Stimulated activated memory B cell treated with anti-CD40 and anti-IgM and Interleukin-4, amounts not matched to agents 10 μg/mL and 1 μg/mL and 100 μg/mL, for 72 hours (primary cell): ENCODE data around the gene CLCN5.

Source experiments
- ATAC-seq: fragments of 150-1000 bp; cut with Tn5 transposase; 2 replicates; pipeline ENCODE4 v1.10.0; 2021
- H3K27ac Mint-ChIP-seq: one replicate; pipeline ENCODE4 v1.8.0; 2022; ENCODE audit warnings: mild to moderate bottlenecking, mixed read lengths
- H3K27me3 Mint-ChIP-seq: one replicate; pipeline ENCODE4 v1.8.0; 2022; ENCODE audit warnings: mixed read lengths
- H3K36me3 Mint-ChIP-seq: one replicate; pipeline ENCODE4 v1.8.0; 2022; ENCODE audit warnings: mixed read lengths
- H3K4me1 Mint-ChIP-seq: one replicate; pipeline ENCODE4 v1.8.0; 2022; ENCODE audit warnings: mixed read lengths
- H3K4me3 Mint-ChIP-seq: one replicate; pipeline ENCODE4 v1.8.0; 2022; ENCODE audit warnings: mild to moderate bottlenecking, moderate library complexity, mixed read lengths
- H3K9me3 Mint-ChIP-seq: one replicate; pipeline ENCODE4 v1.8.0; 2022; ENCODE audit warnings: mixed read lengths

Gene CLCN5

GRCh38 chrX:49970674-49971073 lies 48.3 kb downstream of the CLCN5 start:
- no peak for ATAC-seq
- peaks cover 19% of the 10 kb centered on the region for H3K36me3 Mint-ChIP-seq
- no peak overlapping the region for H3K4me3 Mint-ChIP-seq
- H3K4me1 Mint-ChIP-seq, result no peaks in the 10 kb centered on the region
- H3K9me3 Mint-ChIP-seq, result no peaks in the 10 kb centered on the region
- no peaks in the 10 kb centered on the region for H3K27me3 Mint-ChIP-seq
- no peak overlapping the region for H3K27ac Mint-ChIP-seq

- no peak for ATAC-seq
- peaks cover 20% of the 10 kb centered on the region for H3K36me3 Mint-ChIP-seq
- peaks cover 8% of the 10 kb centered on the region for H3K4me1 Mint-ChIP-seq
- no peaks in the 10 kb centered on the region for H3K9me3 Mint-ChIP-seq
- H3K27ac Mint-ChIP-seq, result no peak overlapping the region
- no peak overlapping the region for H3K4me3 Mint-ChIP-seq
- H3K27me3 Mint-ChIP-seq, result no peaks in the 10 kb centered on the region
Measured at GRCh38 chrX:49972328-49972860, 50.0 kb downstream of the CLCN5 start.

DNA sequence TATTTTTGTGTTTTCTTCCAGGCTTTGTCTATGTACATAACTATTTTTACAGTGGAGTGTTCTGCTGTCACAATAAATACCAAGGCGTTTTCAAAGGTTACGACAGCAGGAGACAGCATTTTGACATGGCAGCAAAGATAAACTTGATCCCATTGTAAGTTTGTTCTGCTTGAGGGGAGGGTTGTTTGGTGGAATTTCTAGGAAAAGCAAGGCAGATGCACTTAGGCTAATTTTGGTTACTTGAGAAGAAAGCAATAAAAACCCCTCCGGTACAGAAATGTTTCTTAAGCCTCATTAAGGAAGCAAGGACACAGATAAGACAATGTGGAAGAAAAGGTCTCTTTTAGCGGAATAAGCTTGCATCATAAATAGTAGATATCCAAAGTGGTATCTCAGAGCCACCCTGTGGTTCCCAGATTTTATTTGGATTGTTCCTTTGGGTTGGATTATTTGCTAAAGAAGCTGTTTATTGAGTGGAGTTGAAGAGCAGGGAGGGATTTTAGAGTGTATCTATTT lies 54.3 kb downstream of the CLCN5 start:
- Mint-ChIP-seq H3K27me3 (no peaks in the 10 kb centered on the region), H3K9me3 (no peaks in the 10 kb centered on the region), H3K4me3 (no peak overlapping the region), H3K27ac (no peak overlapping the region), H3K36me3 (peaks cover 20% of the 10 kb centered on the region), H3K4me1 (peaks cover 16% of the 10 kb centered on the region)
- ATAC-seq, result no peak

DNA sequence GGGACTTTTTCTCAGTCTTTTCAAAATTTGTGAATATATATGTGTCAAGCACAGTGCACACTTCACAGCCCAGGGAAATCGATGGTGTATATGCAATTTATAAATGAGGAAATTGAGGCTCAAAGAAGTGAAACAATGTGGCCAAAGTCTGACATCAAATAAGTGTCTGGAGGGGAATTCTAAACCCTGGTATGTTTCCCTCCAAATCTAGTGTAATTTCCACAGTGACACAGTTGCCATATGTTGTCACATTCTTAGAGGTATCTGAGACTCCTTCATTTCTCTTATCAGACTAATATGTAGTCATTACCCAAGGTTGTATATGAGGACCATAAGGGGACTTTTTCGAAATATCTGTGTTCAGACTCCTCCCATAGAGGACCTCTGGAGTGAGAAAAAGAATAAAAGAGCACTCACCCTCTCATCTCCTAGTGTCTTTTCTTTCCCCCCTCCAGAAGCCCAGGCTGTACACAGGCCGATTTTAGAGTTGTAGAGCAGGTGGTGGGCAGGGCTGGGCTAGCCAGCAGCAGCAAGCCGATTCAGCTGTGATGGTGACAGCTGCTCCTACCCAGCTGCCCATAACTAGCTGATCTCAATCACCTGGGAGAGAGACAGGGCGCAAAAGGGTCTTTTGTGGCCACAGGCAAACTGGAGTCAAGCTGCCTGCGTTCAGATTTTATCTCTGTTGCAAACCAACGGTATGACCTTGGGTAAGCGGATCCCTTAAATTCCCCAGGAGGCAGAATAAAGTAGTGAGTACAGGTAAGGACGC lies 55.1 kb downstream of the CLCN5 start:
- Mint-ChIP-seq H3K27me3 (no peaks in the 10 kb centered on the region), H3K36me3 (peaks cover 20% of the 10 kb centered on the region), H3K4me3 (peak overlapping the region; percentile 48), H3K9me3 (no peaks in the 10 kb centered on the region), H3K27ac (peak overlapping the region; percentile 68), H3K4me1 (peaks cover 16% of the 10 kb centered on the region)
- peak; percentile 58 for ATAC-seq

GRCh38 chrX:49978176-49978575 lies 55.8 kb downstream of the CLCN5 start:
- H3K36me3 Mint-ChIP-seq, result peaks cover 20% of the 10 kb centered on the region
- H3K4me3 Mint-ChIP-seq, result no peak overlapping the region
- H3K27me3 Mint-ChIP-seq, result no peaks in the 10 kb centered on the region
- ATAC-seq, result no peak
- peaks cover 16% of the 10 kb centered on the region for H3K4me1 Mint-ChIP-seq
- H3K9me3 Mint-ChIP-seq, result no peaks in the 10 kb centered on the region
- H3K27ac Mint-ChIP-seq, result no peak overlapping the region

GRCh38 chrX:49986058-49986457 lies 63.7 kb downstream of the CLCN5 start:
- Mint-ChIP-seq H3K27ac (no peak overlapping the region), H3K4me1 (no peaks in the 10 kb centered on the region), H3K9me3 (no peaks in the 10 kb centered on the region), H3K36me3 (no peaks in the 10 kb centered on the region), H3K27me3 (no peaks in the 10 kb centered on the region), H3K4me3 (no peak overlapping the region)
- ATAC-seq, result no peak

GRCh38 chrX:49987651-49988050 lies 65.3 kb downstream of the CLCN5 start:
- Mint-ChIP-seq H3K36me3 (no peaks in the 10 kb centered on the region), H3K4me1 (no peaks in the 10 kb centered on the region), H3K27ac (no peak overlapping the region), H3K4me3 (no peak overlapping the region), H3K9me3 (no peaks in the 10 kb centered on the region), H3K27me3 (no peaks in the 10 kb centered on the region)
- ATAC-seq, result no peak

- ATAC-seq, result no peak
- no peaks in the 10 kb centered on the region for H3K27me3 Mint-ChIP-seq
- H3K36me3 Mint-ChIP-seq, result no peaks in the 10 kb centered on the region
- no peaks in the 10 kb centered on the region for H3K4me1 Mint-ChIP-seq
- H3K9me3 Mint-ChIP-seq, result no peaks in the 10 kb centered on the region
- H3K27ac Mint-ChIP-seq, result no peak overlapping the region
- H3K4me3 Mint-ChIP-seq, result no peak overlapping the region
Measured at GRCh38 chrX:49988143-49988542, 65.7 kb downstream of the CLCN5 start.

- Mint-ChIP-seq H3K4me1 (no peaks in the 10 kb centered on the region), H3K4me3 (no peak overlapping the region), H3K9me3 (no peaks in the 10 kb centered on the region), H3K36me3 (no peaks in the 10 kb centered on the region), H3K27me3 (no peaks in the 10 kb centered on the region), H3K27ac (no peak overlapping the region)
- no peak for ATAC-seq
Measured at GRCh38 chrX:49991758-49992157, 69.4 kb downstream of the CLCN5 start.

DNA sequence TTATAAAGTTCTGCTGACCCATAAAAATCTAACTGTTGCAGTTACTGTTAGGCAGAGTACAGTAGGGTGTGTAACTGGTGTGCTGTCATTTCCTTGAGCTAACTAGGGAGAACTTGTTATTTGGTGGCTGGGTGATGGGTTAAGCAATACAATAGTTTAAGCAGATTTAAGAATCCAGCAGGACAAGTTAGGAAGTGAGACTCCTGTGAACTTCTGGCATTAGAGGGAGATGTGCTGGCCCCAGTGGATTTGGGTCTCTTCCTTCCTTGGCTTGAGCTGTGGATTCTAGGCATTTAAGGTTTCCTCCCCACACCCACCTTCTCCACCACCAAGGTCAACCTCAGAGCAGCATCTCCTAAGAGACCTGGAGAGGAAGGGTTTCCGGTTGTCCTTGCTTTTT lies 70.5 kb downstream of the CLCN5 start:
- Mint-ChIP-seq H3K36me3 (no peaks in the 10 kb centered on the region), H3K4me3 (no peak overlapping the region), H3K27me3 (no peaks in the 10 kb centered on the region), H3K9me3 (no peaks in the 10 kb centered on the region), H3K4me1 (no peaks in the 10 kb centered on the region), H3K27ac (no peak overlapping the region)
- no peak for ATAC-seq

- no peak for ATAC-seq
- Mint-ChIP-seq H3K4me1 (no peaks in the 10 kb centered on the region), H3K27ac (no peak overlapping the region), H3K4me3 (no peak overlapping the region), H3K27me3 (no peaks in the 10 kb centered on the region), H3K9me3 (no peaks in the 10 kb centered on the region), H3K36me3 (no peaks in the 10 kb centered on the region)
Measured at GRCh38 chrX:49993661-49994060, 71.3 kb downstream of the CLCN5 start.

DNA sequence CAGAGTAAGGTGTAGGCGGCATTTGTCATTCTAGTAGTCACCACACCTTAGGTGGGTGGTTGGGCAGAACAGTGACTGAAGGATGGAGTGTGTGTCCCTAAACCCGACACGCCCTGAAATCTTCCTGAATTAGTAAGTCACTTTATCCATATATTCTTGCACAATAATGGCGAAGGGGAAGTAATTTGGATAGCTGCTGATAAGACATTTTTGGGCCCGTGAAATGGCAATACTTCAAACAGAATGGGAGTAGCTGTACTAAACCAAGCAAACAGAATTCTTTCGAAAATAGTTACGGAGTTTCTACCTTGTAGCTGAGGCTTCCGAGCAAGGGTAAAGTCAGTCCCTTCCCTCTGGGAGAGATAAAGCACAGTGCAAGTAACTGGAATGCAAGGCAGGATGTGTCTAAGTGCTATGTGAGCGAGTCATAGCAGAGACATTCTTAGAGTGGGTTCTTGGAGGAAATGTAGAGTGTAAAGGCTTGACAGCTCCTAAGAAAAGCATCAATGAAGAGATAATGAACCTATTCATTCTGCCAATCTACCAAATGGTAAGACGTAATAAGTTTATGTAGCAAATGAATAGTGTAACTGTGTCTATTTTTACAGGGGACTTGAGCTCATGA lies 72.8 kb downstream of the CLCN5 start:
- no peak overlapping the region for H3K4me3 Mint-ChIP-seq
- no peaks in the 10 kb centered on the region for H3K36me3 Mint-ChIP-seq
- no peaks in the 10 kb centered on the region for H3K9me3 Mint-ChIP-seq
- H3K27me3 Mint-ChIP-seq, result no peaks in the 10 kb centered on the region
- no peak overlapping the region for H3K27ac Mint-ChIP-seq
- peaks cover 4% of the 10 kb centered on the region for H3K4me1 Mint-ChIP-seq
- ATAC-seq, result no peak

DNA sequence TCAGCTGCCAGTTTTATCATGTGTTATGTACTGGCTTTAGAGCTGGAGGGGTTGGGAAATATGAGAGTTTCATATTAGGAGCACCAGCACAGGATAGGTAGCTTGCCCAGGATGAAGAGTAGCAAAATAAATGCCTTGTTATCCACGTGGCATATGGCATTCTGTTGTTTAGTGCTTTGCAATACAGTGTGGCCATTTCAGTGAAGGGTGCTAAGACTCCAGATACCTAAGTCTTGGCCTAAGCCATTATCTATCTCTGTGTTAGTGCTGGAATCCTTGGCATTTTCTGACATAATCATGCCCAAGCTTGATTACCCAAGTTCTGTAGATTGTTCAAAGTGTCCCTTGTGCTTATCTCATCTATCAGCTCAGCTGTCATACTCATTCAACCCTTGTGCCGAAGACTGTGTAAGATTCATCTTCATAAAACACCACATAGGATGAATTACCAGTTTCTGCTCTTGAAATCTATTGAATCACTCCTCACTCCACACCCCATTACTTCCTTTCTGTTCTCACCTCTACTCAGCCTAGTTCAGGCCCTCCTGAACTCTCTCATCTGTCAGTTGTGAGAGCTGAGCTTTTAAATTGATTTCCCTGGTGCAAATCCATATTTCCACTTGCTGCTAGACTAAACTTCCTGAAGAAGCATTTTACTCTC lies 73.5 kb downstream of the CLCN5 start:
- no peak for ATAC-seq
- no peaks in the 10 kb centered on the region for H3K36me3 Mint-ChIP-seq
- no peaks in the 10 kb centered on the region for H3K27me3 Mint-ChIP-seq
- peaks cover 8% of the 10 kb centered on the region for H3K4me1 Mint-ChIP-seq
- H3K9me3 Mint-ChIP-seq, result no peaks in the 10 kb centered on the region
- no peak overlapping the region for H3K4me3 Mint-ChIP-seq
- no peak overlapping the region for H3K27ac Mint-ChIP-seq

- Mint-ChIP-seq H3K9me3 (no peaks in the 10 kb centered on the region), H3K27me3 (no peaks in the 10 kb centered on the region), H3K4me1 (peaks cover 14% of the 10 kb centered on the region), H3K27ac (no peak overlapping the region), H3K4me3 (no peak overlapping the region), H3K36me3 (no peaks in the 10 kb centered on the region)
- ATAC-seq, result no peak
Measured at GRCh38 chrX:49996474-49996873, 74.1 kb downstream of the CLCN5 start.

DNA sequence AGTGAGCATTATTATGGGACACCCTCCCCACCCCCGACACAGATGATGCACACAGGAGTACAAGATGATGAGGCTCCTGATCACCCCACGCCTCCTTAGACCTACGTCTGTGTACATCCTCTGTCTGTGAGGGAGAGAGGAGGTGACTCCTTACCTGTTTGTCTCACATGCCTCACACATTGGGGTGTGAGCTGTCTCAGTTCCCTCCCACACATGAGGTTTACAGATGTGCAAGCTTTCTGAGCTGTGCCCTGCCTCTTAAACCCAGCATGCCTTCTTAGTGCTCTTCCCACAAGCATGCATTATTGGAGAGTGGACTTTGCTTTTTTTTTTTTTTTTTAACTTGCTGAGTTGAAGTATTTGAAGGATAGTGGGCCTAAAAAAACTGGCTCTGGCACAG lies 76.7 kb downstream of the CLCN5 start:
- H3K4me1 Mint-ChIP-seq, result peaks cover 27% of the 10 kb centered on the region
- no peaks in the 10 kb centered on the region for H3K27me3 Mint-ChIP-seq
- no peak overlapping the region for H3K27ac Mint-ChIP-seq
- no peaks in the 10 kb centered on the region for H3K9me3 Mint-ChIP-seq
- no peak overlapping the region for H3K4me3 Mint-ChIP-seq
- no peak for ATAC-seq
- H3K36me3 Mint-ChIP-seq, result no peaks in the 10 kb centered on the region
